H1 (cell line): ENCODE results near the gene BRSK2. TPM values are rescaled to one million over a fixed set of nuclear protein-coding genes. Genes with fewer than 3 reads are reported as not detected.

Experiments
- CHD7 ChIP-seq: fragments of 300-600 bp; sonication (generic); IDR thresholded peaks from 2 replicates; pipeline ENCODE4 v1.7.1; 2012; ENCODE audit warnings: low read length, moderate library complexity, mild to moderate bottlenecking, inconsistent platforms; ENCODE audit not compliant: insufficient replicate concordance
- CREB1 ChIP-seq: IDR thresholded peaks from 2 replicates; pipeline ENCODE4 v1.6.1; 2012; ENCODE audit warnings: inconsistent platforms
- GTF2F1 ChIP-seq: IDR thresholded peaks from 2 replicates; pipeline ENCODE4 v1.6.1; 2012; ENCODE audit warnings: low read depth, low read length, improper control_type of control experiment, borderline replicate concordance
- polyA plus RNA-seq, 7 experiments: library from polyadenylated mRNA; depleted of rRNA in 3 of 7; stranded (reverse) in 5 of 7; unstranded in 2 of 7; fragments of >200 nt in 5 of 7; fragments of 200-250 nt in 2 of 7; gene quantifications; 1 replicate in 5 of 7; 2 replicates in 1 of 7; 4 replicates in 1 of 7; pipeline versions ENCODE4 v1.2.1 to v1.2.3, GENCODE V29; 2011 to 2013; ENCODE audit warnings: missing spikeins in 2 of 7, mixed read lengths in 2 of 7
- total RNA-seq: library from RNA; stranded (reverse); fragmentation: NEBNext Ultra II Directional; extraction: Animal tissue kit (Norgen Biotek cat#: 25700); gene quantifications from 2 replicates; pipeline ENCODE4 v1.2.1, GENCODE V29; 2021

BRSK2 gene
- total and polyA plus RNA-seq, 2 of the 8 experiments (the other 6 are each of a cell fraction or from before 2014, with no cell fraction given): 17.3 to 27.1 TPM

GRCh38 chr11:1503708-1504104 is 114.0 kb downstream of the BRSK2 start (continued):
- TF ChIP-seq CHD7 (no peak), CREB1 (no peak), GTF2F1 (no peak)
